DND-41 (cell line): ENCODE measurements around the gene ALDH3A1.

ENCODE experiments used
- ATAC-seq: fragments of 200-7000 bp; cut with Tn5 transposase; 3 replicates; pipeline ENCODE4 v1.9.1; 2021; ENCODE audit warnings: low read depth; ENCODE audit not compliant: insufficient read depth
- DNase-seq: peaks from one replicate; pipeline ENCODE4 v3.0.0-alpha.2; 2020
- H2AFZ ChIP-seq: 2 replicates; pipeline ENCODE4 v1.6.0; 2012; ENCODE audit warnings: low read depth, low read length
- H3K27ac ChIP-seq: 2 replicates; pipeline ENCODE4 v1.5.1; 2012; ENCODE audit warnings: low read length, inconsistent platforms
- H3K27me3 ChIP-seq: fragments of 200-600 bp; sonication (generic); 2 replicates; pipeline ENCODE4 v1.6.0; 2012; ENCODE audit warnings: low read length, mild to moderate bottlenecking, inconsistent platforms; ENCODE audit not compliant: insufficient read depth, poor library complexity
- H3K36me3 ChIP-seq: 2 replicates; pipeline ENCODE4 v1.5.1; 2012; ENCODE audit warnings: low read length, inconsistent platforms; ENCODE audit not compliant: insufficient read depth
- H3K4me1 ChIP-seq: 2 replicates; pipeline ENCODE4 v1.5.1; 2012; ENCODE audit warnings: mild to moderate bottlenecking, low read length; ENCODE audit not compliant: insufficient read depth
- H3K4me2 ChIP-seq: 2 replicates; pipeline ENCODE4 v1.6.0; 2012; ENCODE audit warnings: mild to moderate bottlenecking, moderate library complexity, low read length, inconsistent platforms; ENCODE audit not compliant: insufficient read depth
- H3K4me3 ChIP-seq, 2 experiments: fragments of 200-600 bp in 1 of 2; shearing (Covaris generic) in 1 of 2; 2 replicates each; pipeline ENCODE4 v1.5.1; 2012 to 2016; ENCODE audit warnings: inconsistent platforms in 2 of 2, low read length in 2 of 2, mild to moderate bottlenecking in 2 of 2, low read depth in 1 of 2, moderate library complexity in 1 of 2
- H3K79me2 ChIP-seq: 2 replicates; pipeline ENCODE4 v1.6.0; 2012; ENCODE audit warnings: low read length, inconsistent platforms; ENCODE audit not compliant: insufficient read depth
- H3K9ac ChIP-seq: 2 replicates; pipeline ENCODE4 v1.6.0; 2012; ENCODE audit warnings: low read depth, mild to moderate bottlenecking, inconsistent platforms, low read length, moderate library complexity
- H3K9me3 ChIP-seq: 2 replicates; pipeline ENCODE4 v1.5.1; 2012; ENCODE audit warnings: low read length, moderate library complexity, mild to moderate bottlenecking, inconsistent platforms; ENCODE audit not compliant: insufficient read depth, severe bottlenecking
- H4K20me1 ChIP-seq: 2 replicates; pipeline ENCODE4 v1.6.0; 2012; ENCODE audit warnings: low read length; ENCODE audit not compliant: insufficient read depth
- CTCF ChIP-seq: IDR thresholded peaks from 2 replicates; pipeline ENCODE4 v1.5.1; 2012; ENCODE audit warnings: borderline replicate concordance, low read length, moderate library complexity, mild to moderate bottlenecking; ENCODE audit not compliant: poor library complexity, severe bottlenecking; ENCODE audit errors: extremely low read depth
- EZH2 ChIP-seq: IDR thresholded peaks from 3 replicates; pipeline ENCODE4 v1.6.1; 2012; ENCODE audit warnings: borderline replicate concordance, low read depth, mild to moderate bottlenecking, moderate library complexity, low read length, inconsistent platforms; ENCODE audit not compliant: severe bottlenecking

ALDH3A1 gene

GRCh38 chr17:19780846-19781245 is 32.7 kb upstream of the ALDH3A1 start:
- H3K27me3 ChIP-seq, result peaks cover 20% of the 10 kb centered on the region
- H3K27ac ChIP-seq, result no peak overlapping the region
- H4K20me1 ChIP-seq, result no peaks in the 10 kb centered on the region
- H3K4me1 ChIP-seq, result no peaks in the 10 kb centered on the region
- no peak for TF ChIP-seq EZH2
- no peak for TF ChIP-seq CTCF
- no peak overlapping the region for H2AFZ ChIP-seq
- no peak overlapping the region for H3K4me3 ChIP-seq
- ATAC-seq (no peak), DNase-seq (no peak)
- H3K4me2 ChIP-seq, result no peak overlapping the region
- no peaks in the 10 kb centered on the region for H3K9me3 ChIP-seq
- no peaks in the 10 kb centered on the region for H3K79me2 ChIP-seq
- H3K36me3 ChIP-seq, result no peaks in the 10 kb centered on the region
- no peak overlapping the region for H3K9ac ChIP-seq

GRCh38 chr17:19773534-19773933 is 25.4 kb upstream of the ALDH3A1 start:
- Histone ChIP-seq H2AFZ (no peak overlapping the region), H3K36me3 (no peaks in the 10 kb centered on the region)

GRCh38 chr17:19771971-19772630 is 24.0 kb upstream of the ALDH3A1 start:
- H3K4me1 ChIP-seq, result no peaks in the 10 kb centered on the region
- peaks cover 19% of the 10 kb centered on the region for H3K27me3 ChIP-seq
- no peaks in the 10 kb centered on the region for H4K20me1 ChIP-seq
- H3K9ac ChIP-seq, result no peak overlapping the region
- ATAC-seq (no peak), DNase-seq (no peak)
- H3K4me3 ChIP-seq, result no peak overlapping the region
- no peaks in the 10 kb centered on the region for H3K79me2 ChIP-seq
- H3K9me3 ChIP-seq, result no peaks in the 10 kb centered on the region
- H3K4me2 ChIP-seq, result no peak overlapping the region
- TF ChIP-seq CTCF, result no peak
- TF ChIP-seq EZH2, result no peak
- H3K27ac ChIP-seq, result no peak overlapping the region
- no peak overlapping the region for H2AFZ ChIP-seq
- no peaks in the 10 kb centered on the region for H3K36me3 ChIP-seq

More at GRCh38 chr17:19773534-19773933, 25.4 kb upstream of the ALDH3A1 start:
- TF ChIP-seq CTCF, result no peak
- no peak for TF ChIP-seq EZH2
- Histone ChIP-seq H3K79me2 (no peaks in the 10 kb centered on the region), H3K27me3 (peaks cover 19% of the 10 kb centered on the region), H3K27ac (no peak overlapping the region), H4K20me1 (no peaks in the 10 kb centered on the region), H3K4me1 (no peaks in the 10 kb centered on the region), H3K4me2 (no peak overlapping the region), H3K9ac (no peak overlapping the region), H3K9me3 (no peaks in the 10 kb centered on the region), H3K4me3 (no peak overlapping the region)
- no peak for DNase-seq
- no peak for ATAC-seq
